Keratinocyte (primary cell): ENCODE results near the gene TAF6. TPM values are rescaled to one million over a fixed set of nuclear protein-coding genes. Genes with fewer than 3 reads are reported as not detected.

Experiments used
- DNase-seq: peaks from one replicate; pipeline ENCODE4 v3.0.0-alpha.2; 2011; ENCODE audit warnings: low read depth, missing footprints, low spot score
- FAIRE-seq: peaks from 2 replicates; lab custom pipeline; 2011; peaks lifted over from hg19 to GRCh38; lab: Jason Lieb, UNC
- H2AFZ ChIP-seq: 2 replicates; pipeline ENCODE4 v1.6.0; 2012; ENCODE audit warnings: low read length, control low read depth, inconsistent platforms; ENCODE audit not compliant: control insufficient read depth
- H3K27ac ChIP-seq: 2 replicates; pipeline ENCODE4 v1.5.1; 2011; ENCODE audit warnings: low read length; ENCODE audit not compliant: control insufficient read depth, insufficient read depth
- H3K27me3 ChIP-seq: 3 replicates; pipeline ENCODE4 v1.6.0; 2011; ENCODE audit warnings: low read length; ENCODE audit not compliant: control insufficient read depth, insufficient read depth; ENCODE audit errors: extremely low read depth
- H3K36me3 ChIP-seq, 2 experiments: 2 replicates in 1 of 2; 3 replicates in 1 of 2; pipeline ENCODE4 v1.5.1; 2011; ENCODE audit warnings: low read length in 2 of 2, mild to moderate bottlenecking in 1 of 2; ENCODE audit not compliant: control insufficient read depth in 2 of 2, insufficient read depth in 2 of 2; ENCODE audit errors: extremely low read depth in 1 of 2
- H3K4me1 ChIP-seq: 3 replicates; pipeline ENCODE4 v1.5.1; 2011; ENCODE audit warnings: low read length; ENCODE audit not compliant: control insufficient read depth, insufficient read depth; ENCODE audit errors: extremely low read depth
- H3K4me2 ChIP-seq: 3 replicates; pipeline ENCODE4 v1.6.0; 2011; ENCODE audit warnings: low read depth, low read length; ENCODE audit not compliant: control insufficient read depth, insufficient read depth; ENCODE audit errors: extremely low read depth
- H3K4me3 ChIP-seq, 3 experiments: fragments of 200-600 bp in 1 of 3; sonication (generic) in 1 of 3; 2 replicates in 2 of 3; 3 replicates in 1 of 3; pipeline ENCODE4 v1.5.1; 2011 to 2016; ENCODE audit warnings: low read length in 3 of 3, mild to moderate bottlenecking in 3 of 3, control low read depth in 2 of 3, inconsistent platforms in 1 of 3, low read depth in 1 of 3, mixed read lengths in 1 of 3, mixed run types in 1 of 3, moderate library complexity in 1 of 3; ENCODE audit not compliant: control insufficient read depth in 2 of 3, insufficient read depth in 2 of 3; ENCODE audit errors: extremely low read depth in 1 of 3
- H3K79me2 ChIP-seq: 2 replicates; pipeline ENCODE4 v1.6.0; 2012; ENCODE audit warnings: low read length; ENCODE audit not compliant: control insufficient read depth, insufficient read depth
- H3K9ac ChIP-seq: 3 replicates; pipeline ENCODE4 v1.6.0; 2011; ENCODE audit warnings: low read length; ENCODE audit not compliant: control insufficient read depth, insufficient read depth; ENCODE audit errors: extremely low read depth
- H3K9me1 ChIP-seq: 3 replicates; pipeline ENCODE4 v1.6.0; 2011; ENCODE audit warnings: low read length; ENCODE audit not compliant: control insufficient read depth, insufficient read depth; ENCODE audit errors: extremely low read depth
- H3K9me3 ChIP-seq: 2 replicates; pipeline ENCODE4 v1.5.1; 2012; ENCODE audit warnings: low read depth, low read length; ENCODE audit not compliant: control insufficient read depth
- H4K20me1 ChIP-seq: 3 replicates; pipeline ENCODE4 v1.6.0; 2011; ENCODE audit warnings: low read length; ENCODE audit not compliant: control insufficient read depth, insufficient read depth; ENCODE audit errors: extremely low read depth
- EZH2 ChIP-seq: IDR thresholded peaks from one replicate; pipeline ENCODE4 v1.6.1; 2012; ENCODE audit warnings: inconsistent platforms, mild to moderate bottlenecking, low read length, moderate library complexity
- dilution Hi-C: fragments of 300-500 bp; cut with MboI; formaldehyde crosslinking; loops from one replicate; pipeline ENCODE4 v1.7.0; 2020; ENCODE audit warnings: low sequenced_read_pairs; ENCODE audit not compliant: extremely low pct_ligation_motif_present
- polyA plus RNA-seq, 5 experiments: library from polyadenylated mRNA; depleted of rRNA in 3 of 5; stranded (reverse) in 3 of 5; stranded (forward) in 1 of 5; unstranded in 1 of 5; fragments of >200 nt; gene quantifications; 1 replicate in 1 of 5; 2 replicates in 3 of 5; 3 replicates in 1 of 5; pipeline versions ENCODE4 v1.2.1 to v1.2.3, GENCODE V29; 2011 to 2012; ENCODE audit warnings: missing spikeins in 2 of 5, low read depth in 1 of 5, low replicate concordance in 1 of 5
- TF ChIP-seq, protein P1 (sequence below), 3 experiments: IDR thresholded peaks in 1 of 3; conservative IDR thresholded peaks in 1 of 3; optimal IDR thresholded peaks in 1 of 3; 2 replicates in 2 of 3; 3 replicates in 1 of 3; pipeline versions ENCODE3 to v1.5.1; 2011; ENCODE audit warnings: low read length in 3 of 3, mild to moderate bottlenecking in 3 of 3, moderate library complexity in 2 of 3, control low read depth in 1 of 3, inconsistent platforms in 1 of 3; ENCODE audit not compliant: insufficient read depth in 2 of 3; ENCODE audit errors: extremely low read depth in 1 of 3

TAF6 gene
- polyA plus RNA-seq, 1 donor (not counting 4 experiments of a cell fraction or from before 2014, with no cell fraction given): 7.6 TPM

DNA sequence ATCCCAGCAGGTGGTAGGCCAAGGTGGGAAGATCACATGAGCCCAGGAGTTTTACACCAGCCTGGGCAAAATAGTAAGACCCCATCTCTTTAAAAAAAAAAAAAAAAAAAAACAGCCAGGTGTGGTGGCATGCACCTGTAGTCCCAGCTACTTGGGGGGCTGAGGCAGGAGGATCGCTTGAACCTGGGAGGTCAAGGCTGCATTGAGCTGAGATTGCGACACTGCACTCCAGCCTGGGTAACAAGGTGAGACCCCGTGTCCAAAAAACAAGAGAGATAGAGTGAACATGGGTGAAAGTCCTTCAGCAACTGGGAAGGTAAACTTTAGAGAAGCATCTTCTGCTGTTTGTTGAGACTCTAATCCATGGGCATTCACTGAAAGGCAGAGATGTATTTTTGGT is 23.3 kb upstream of the TAF6 start:
- Histone ChIP-seq H4K20me1 (no peaks in the 10 kb centered on the region), H3K4me2 (no peak overlapping the region), H3K36me3 (no peaks in the 10 kb centered on the region), H3K79me2 (no peaks in the 10 kb centered on the region), H3K9me1 (no peaks in the 10 kb centered on the region), H2AFZ (no peak overlapping the region), H3K9ac (no peak overlapping the region), H3K4me1 (peaks cover 4% of the 10 kb centered on the region), H3K4me3 (no peak overlapping the region), H3K27ac (no peak overlapping the region), H3K27me3 (no peaks in the 10 kb centered on the region), H3K9me3 (no peaks in the 10 kb centered on the region)
- TF ChIP-seq, protein P1, sequence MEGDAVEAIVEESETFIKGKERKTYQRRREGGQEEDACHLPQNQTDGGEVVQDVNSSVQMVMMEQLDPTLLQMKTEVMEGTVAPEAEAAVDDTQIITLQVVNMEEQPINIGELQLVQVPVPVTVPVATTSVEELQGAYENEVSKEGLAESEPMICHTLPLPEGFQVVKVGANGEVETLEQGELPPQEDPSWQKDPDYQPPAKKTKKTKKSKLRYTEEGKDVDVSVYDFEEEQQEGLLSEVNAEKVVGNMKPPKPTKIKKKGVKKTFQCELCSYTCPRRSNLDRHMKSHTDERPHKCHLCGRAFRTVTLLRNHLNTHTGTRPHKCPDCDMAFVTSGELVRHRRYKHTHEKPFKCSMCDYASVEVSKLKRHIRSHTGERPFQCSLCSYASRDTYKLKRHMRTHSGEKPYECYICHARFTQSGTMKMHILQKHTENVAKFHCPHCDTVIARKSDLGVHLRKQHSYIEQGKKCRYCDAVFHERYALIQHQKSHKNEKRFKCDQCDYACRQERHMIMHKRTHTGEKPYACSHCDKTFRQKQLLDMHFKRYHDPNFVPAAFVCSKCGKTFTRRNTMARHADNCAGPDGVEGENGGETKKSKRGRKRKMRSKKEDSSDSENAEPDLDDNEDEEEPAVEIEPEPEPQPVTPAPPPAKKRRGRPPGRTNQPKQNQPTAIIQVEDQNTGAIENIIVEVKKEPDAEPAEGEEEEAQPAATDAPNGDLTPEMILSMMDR (optimal IDR thresholded peaks at IDR 0.05 in 1 of 3, IDR thresholded peaks at IDR 0.05 in 1 of 3, conservative IDR thresholded peaks at IDR 0.05 in 1 of 3; ENCODE audit: extremely low read depth in 1 of 3, insufficient read depth in 2 of 3, low read length in 3 of 3): no peak
- TF ChIP-seq EZH2: no peak
- FAIRE-seq (no peak), DNase-seq (no peak)
- dilution Hi-C loops: no loop called here

DNA sequence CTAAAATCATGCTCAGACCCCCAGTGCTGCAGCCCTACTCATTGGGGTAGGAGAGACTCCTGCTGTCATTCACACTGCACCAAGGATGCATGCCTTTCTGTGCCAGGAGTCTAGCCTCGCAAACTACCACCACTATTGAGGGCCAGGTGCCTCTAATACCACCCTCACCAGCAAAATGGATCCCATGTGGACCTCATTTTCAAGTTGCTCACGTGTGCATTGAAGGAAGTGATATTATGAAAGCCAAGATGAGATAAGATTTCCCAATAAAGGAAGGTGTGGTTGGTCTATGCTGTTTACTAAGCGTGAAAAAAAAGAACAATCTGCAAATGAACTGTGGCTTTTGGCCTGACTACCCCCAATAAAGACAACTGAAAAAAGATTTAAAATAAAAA is 22.4 kb upstream of the TAF6 start:
- DNase-seq: no peak
- H3K27ac ChIP-seq: no peak overlapping the region
- FAIRE-seq: no peak
- H3K9me3 ChIP-seq: no peaks in the 10 kb centered on the region
- H2AFZ ChIP-seq: no peak overlapping the region
- dilution Hi-C loops: no loop called here
- TF ChIP-seq, protein P1 (optimal IDR thresholded peaks at IDR 0.05 in 1 of 3, IDR thresholded peaks at IDR 0.05 in 1 of 3, conservative IDR thresholded peaks at IDR 0.05 in 1 of 3; ENCODE audit: extremely low read depth in 1 of 3, insufficient read depth in 2 of 3, low read length in 3 of 3): no peak
- TF ChIP-seq EZH2: no peak
- H3K9ac ChIP-seq: no peak overlapping the region
- no peaks in the 10 kb centered on the region for H3K79me2 ChIP-seq
- no peak overlapping the region for H3K4me3 ChIP-seq
- H3K9me1 ChIP-seq: no peaks in the 10 kb centered on the region
- H3K4me1 ChIP-seq: peaks cover 4% of the 10 kb centered on the region
- H4K20me1 ChIP-seq: no peaks in the 10 kb centered on the region
- no peaks in the 10 kb centered on the region for H3K27me3 ChIP-seq
- H3K4me2 ChIP-seq: no peak overlapping the region
- no peaks in the 10 kb centered on the region for H3K36me3 ChIP-seq
